Uterus (tissue), 4 donors: ENCODE results near the gene CD93. TPM values are rescaled to one million over a fixed set of nuclear protein-coding genes. Genes with fewer than 3 reads are reported as not detected.
A peak's percentile ranks its signal among the peaks of the same experiment; 100 is the strongest.

Experiments used
- DNase-seq, 2 donors: peaks; one replicate each; pipeline ENCODE4 v3.0.0-alpha.2; 2019 to 2020
- H3K27ac ChIP-seq, 2 donors: fragments of 200-600 bp; sonication (generic); 1 replicate in 1 of 2; 2 replicates in 1 of 2; pipeline ENCODE4 v1.5.1; 2016 to 2018
- H3K27me3 ChIP-seq, 2 donors: fragments of 200-600 bp; sonication (generic); one replicate each; pipeline ENCODE4 v1.5.1; 2018 to 2019; ENCODE audit warnings: control low read depth in 1 of 2
- H3K36me3 ChIP-seq, 2 donors: fragments of 200-600 bp; sonication (generic); one replicate each; pipeline ENCODE4 v1.5.1; 2019; ENCODE audit warnings: control low read depth in 1 of 2
- H3K4me1 ChIP-seq, 2 donors: fragments of 200-600 bp; sonication (generic); one replicate each; pipeline ENCODE4 v1.5.1; 2018 to 2019; ENCODE audit warnings: control low read depth in 1 of 2
- H3K4me3 ChIP-seq, 2 donors: fragments of 200-600 bp; sonication (generic); 1 replicate in 1 of 2; 2 replicates in 1 of 2; pipeline ENCODE4 v1.5.1; 2018 to 2019; ENCODE audit warnings: mild to moderate bottlenecking in 1 of 2
- H3K9me3 ChIP-seq, 2 donors: fragments of 200-600 bp; sonication (generic); one replicate each; pipeline ENCODE4 v1.5.1; 2019; ENCODE audit warnings: control low read depth in 1 of 2
- CTCF ChIP-seq, 4 experiments: fragments of 200-600 bp in 2 of 4; fragments of 450-650 bp in 2 of 4; sonication (generic) in 2 of 4; IDR thresholded peaks; one replicate each; pipeline ENCODE4 v1.5.1; 2016 to 2019; ENCODE audit warnings: antibody characterized with exemption in 4 of 4, mild to moderate bottlenecking in 2 of 4, moderate library complexity in 1 of 4
- POLR2A ChIP-seq, 2 donors: fragments of 450-650 bp; IDR thresholded peaks; one replicate each; pipeline ENCODE4 v1.6.1; 2016; ENCODE audit warnings: antibody characterized with exemption in 2 of 2, mild to moderate bottlenecking in 1 of 2, moderate library complexity in 1 of 2
- intact Hi-C: fragments of 100-400 bp; cut with DNase I; formaldehyde crosslinking; loops from one replicate; pipeline ENCODE4 v1.15.1; 2023; ENCODE audit warnings: low total_unique reads
- total RNA-seq, 4 donors: library from RNA; depleted of rRNA in 3 of 4; stranded (reverse); fragments of >200 nt in 3 of 4; gene quantifications; one replicate each; pipeline versions ENCODE4 v1.1.0 to v1.2.4, GENCODE V29; 2014 to 2023
- donor health status: DM: yes; HTN: yes; CAD: no.

CD93 gene
- total RNA-seq, 4 donors from 2014 or later: 49.1 to 100 (median 76.4) TPM

GRCh38 chr20:23087587-23088251 is 1.6 kb upstream of the CD93 start:
- Histone ChIP-seq H3K9me3 (no peaks in the 10 kb centered on the region), H3K27me3 (no peaks in the 10 kb centered on the region), H3K27ac (peak overlapping the region; percentile 84 to 85), H3K4me1 (no peaks in the 10 kb centered on the region), H3K36me3 (no peaks in the 10 kb centered on the region), H3K4me3 (no peak overlapping the region)
- no peak for DNase-seq
- TF ChIP-seq POLR2A (IDR thresholded peaks at IDR 0.05) (no peak), CTCF (IDR thresholded peaks at IDR 0.05) (no peak)
- intact Hi-C loops: no loop called here

- intact Hi-C loops: no loop called here
- TF ChIP-seq POLR2A (IDR thresholded peaks at IDR 0.05): no peak
- no peak for TF ChIP-seq CTCF (IDR thresholded peaks at IDR 0.05)
- Histone ChIP-seq H3K4me1 (no peaks in the 10 kb centered on the region), H3K27me3 (no peaks in the 10 kb centered on the region), H3K9me3 (no peaks in the 10 kb centered on the region), H3K4me3 (no peak overlapping the region), H3K36me3 (no peaks in the 10 kb centered on the region), H3K27ac (peak overlapping the region; percentile 84 to 85)
- peak in 1 of 2 donors; percentile 43 for DNase-seq
Observed at GRCh38 chr20:23086931-23087411, 847 bp upstream of the CD93 start.

- TF ChIP-seq POLR2A (IDR thresholded peaks at IDR 0.05) (no peak), CTCF (IDR thresholded peaks at IDR 0.05) (no peak)
- DNase-seq: no peak
- Histone ChIP-seq H3K27ac (peak overlapping the region; percentile 84 to 85), H3K4me3 (peak overlapping the region; percentile 12 to 27), H3K4me1 (no peaks in the 10 kb centered on the region), H3K9me3 (no peaks in the 10 kb centered on the region), H3K36me3 (no peaks in the 10 kb centered on the region), H3K27me3 (no peaks in the 10 kb centered on the region)
- intact Hi-C loops: no loop called here
Observed at GRCh38 chr20:23085436-23086055, 578 bp downstream of the CD93 start.

- intact Hi-C loops: no loop called here
- Histone ChIP-seq H3K27ac (peak overlapping the region; percentile 84 to 85), H3K36me3 (no peaks in the 10 kb centered on the region), H3K4me3 (peak overlapping the region; percentile 12 to 27), H3K9me3 (no peaks in the 10 kb centered on the region), H3K27me3 (no peaks in the 10 kb centered on the region), H3K4me1 (no peaks in the 10 kb centered on the region)
- DNase-seq: peak in 1 of 2 donors; percentile 33
- TF ChIP-seq POLR2A (IDR thresholded peaks at IDR 0.05): no peak
- no peak for TF ChIP-seq CTCF (IDR thresholded peaks at IDR 0.05)
Observed at GRCh38 chr20:23084845-23085365, 1.2 kb downstream of the CD93 start.

GRCh38 chr20:23084282-23084844 is 1.8 kb downstream of the CD93 start:
- H3K27me3 ChIP-seq: no peaks in the 10 kb centered on the region
- H3K27ac ChIP-seq: peak overlapping the region; percentile 84 to 85
- no peaks in the 10 kb centered on the region for H3K4me1 ChIP-seq
- H3K9me3 ChIP-seq: no peaks in the 10 kb centered on the region
- no peaks in the 10 kb centered on the region for H3K36me3 ChIP-seq
- no peak for TF ChIP-seq CTCF (IDR thresholded peaks at IDR 0.05)
- no peak for TF ChIP-seq POLR2A (IDR thresholded peaks at IDR 0.05)
- intact Hi-C loops: no loop called here
- H3K4me3 ChIP-seq: peak overlapping the region; percentile 12 to 27
- DNase-seq: no peak
